HFF-Myc (cell line): Measurements from ENCODE around the gene PLPP6.

Source experiments
- DNase-seq: peaks from one replicate; pipeline ENCODE4 v3.0.0-alpha.2; 2011; ENCODE audit warnings: low read depth; ENCODE audit errors: extremely low read depth
- H3K4me3 ChIP-seq: replicated peaks from 2 replicates; pipeline ENCODE4 v1.5.1; 2011; ENCODE audit warnings: low read depth, mild to moderate bottlenecking, control low read depth, low read length
- TF ChIP-seq, protein P1 (sequence below): IDR thresholded peaks from 2 replicates; pipeline ENCODE4 v1.5.1; 2012; ENCODE audit warnings: mild to moderate bottlenecking, low read depth, low read length, control low read depth; ENCODE audit errors: missing control alignments

PLPP6 gene

DNA sequence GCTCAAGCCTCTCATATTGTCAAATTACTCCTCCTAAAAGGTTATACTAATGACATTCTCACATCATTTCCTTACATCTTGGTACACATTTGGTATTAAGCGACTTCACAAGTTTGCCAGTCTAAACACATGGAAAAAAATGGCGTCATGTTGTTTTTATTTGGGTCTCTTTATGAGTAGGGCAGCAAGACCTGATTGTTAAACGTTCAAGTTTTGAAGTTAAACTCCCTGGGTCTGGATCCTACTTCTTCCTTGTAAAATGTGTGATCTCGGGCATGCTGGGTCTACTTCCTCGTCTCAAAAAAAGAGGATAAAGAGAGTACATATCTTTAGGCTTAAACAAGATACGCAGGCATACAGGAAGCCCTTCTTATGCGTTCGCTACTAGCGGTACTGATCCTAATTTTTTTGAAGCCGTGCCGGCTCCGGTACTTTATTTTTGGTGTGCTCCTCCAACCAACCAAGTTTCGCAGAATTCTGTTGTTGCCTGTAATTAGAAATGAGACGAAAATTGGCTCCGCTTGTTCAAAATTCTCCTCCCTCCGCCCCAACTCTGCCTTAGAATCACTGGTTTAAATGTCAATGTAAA lies 16.7 kb downstream of the PLPP6 start:
- no peak for DNase-seq
- peak overlapping the region; percentile 94 for H3K4me3 ChIP-seq

DNA sequence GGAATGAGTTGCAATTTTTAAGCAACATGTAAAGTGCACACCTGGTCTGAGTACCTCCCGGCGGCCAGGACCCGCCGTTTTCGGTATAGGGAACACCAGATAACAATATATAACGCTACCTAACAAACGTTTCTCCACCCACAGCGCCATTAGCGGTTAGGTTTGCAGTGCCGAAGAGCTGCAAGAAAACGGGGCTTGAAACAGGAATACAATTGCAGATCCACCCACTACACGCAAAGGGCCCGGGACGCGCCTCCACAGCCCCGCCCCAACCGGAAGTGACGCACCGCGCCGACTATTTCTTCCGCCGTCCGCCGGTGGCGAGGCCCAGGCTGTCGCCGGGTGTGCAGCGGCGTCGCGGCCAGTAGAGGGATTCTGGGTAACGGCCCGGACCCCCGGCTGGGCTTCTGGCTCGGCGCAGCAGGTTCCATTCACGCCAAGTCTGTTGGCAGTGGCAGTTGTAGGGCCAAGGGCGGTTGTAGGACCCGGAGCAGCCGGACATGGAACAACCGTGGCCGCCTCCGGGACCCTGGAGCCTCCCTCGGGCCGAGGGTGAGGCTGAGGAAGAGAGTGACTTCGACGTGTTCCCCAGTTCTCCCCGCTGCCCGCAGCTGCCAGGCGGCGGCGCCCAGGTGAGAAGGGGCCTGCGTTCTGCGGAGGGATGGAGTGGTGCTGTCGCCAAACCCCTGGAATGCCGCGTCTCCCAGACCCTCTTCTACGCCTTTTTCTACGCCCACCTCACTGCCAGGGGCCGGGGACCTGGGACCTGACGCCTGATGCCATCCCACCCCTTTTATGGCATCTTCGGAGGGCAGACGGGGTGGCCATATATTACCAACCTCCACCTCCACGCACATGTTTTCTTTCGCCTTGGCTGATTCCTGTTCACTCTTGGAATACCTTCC lies 17.4 kb downstream of the PLPP6 start, which contains the start of gene CDC37L1:
Gene CDC37L1 (plus strand): TSS at position 302 of the 905 bp plus-strand sequence. CDS start 199 bp downstream, at position 501.
- peak within 1 kb of the TSS; percentile 94 for H3K4me3 ChIP-seq
- TF ChIP-seq, protein P1, sequence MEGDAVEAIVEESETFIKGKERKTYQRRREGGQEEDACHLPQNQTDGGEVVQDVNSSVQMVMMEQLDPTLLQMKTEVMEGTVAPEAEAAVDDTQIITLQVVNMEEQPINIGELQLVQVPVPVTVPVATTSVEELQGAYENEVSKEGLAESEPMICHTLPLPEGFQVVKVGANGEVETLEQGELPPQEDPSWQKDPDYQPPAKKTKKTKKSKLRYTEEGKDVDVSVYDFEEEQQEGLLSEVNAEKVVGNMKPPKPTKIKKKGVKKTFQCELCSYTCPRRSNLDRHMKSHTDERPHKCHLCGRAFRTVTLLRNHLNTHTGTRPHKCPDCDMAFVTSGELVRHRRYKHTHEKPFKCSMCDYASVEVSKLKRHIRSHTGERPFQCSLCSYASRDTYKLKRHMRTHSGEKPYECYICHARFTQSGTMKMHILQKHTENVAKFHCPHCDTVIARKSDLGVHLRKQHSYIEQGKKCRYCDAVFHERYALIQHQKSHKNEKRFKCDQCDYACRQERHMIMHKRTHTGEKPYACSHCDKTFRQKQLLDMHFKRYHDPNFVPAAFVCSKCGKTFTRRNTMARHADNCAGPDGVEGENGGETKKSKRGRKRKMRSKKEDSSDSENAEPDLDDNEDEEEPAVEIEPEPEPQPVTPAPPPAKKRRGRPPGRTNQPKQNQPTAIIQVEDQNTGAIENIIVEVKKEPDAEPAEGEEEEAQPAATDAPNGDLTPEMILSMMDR, result peak; percentile 51
- peak; percentile 87 for DNase-seq

More for the DNA sequence above, 16.7 kb downstream of the PLPP6 start:
- TF ChIP-seq, protein P1, result no peak

DNA sequence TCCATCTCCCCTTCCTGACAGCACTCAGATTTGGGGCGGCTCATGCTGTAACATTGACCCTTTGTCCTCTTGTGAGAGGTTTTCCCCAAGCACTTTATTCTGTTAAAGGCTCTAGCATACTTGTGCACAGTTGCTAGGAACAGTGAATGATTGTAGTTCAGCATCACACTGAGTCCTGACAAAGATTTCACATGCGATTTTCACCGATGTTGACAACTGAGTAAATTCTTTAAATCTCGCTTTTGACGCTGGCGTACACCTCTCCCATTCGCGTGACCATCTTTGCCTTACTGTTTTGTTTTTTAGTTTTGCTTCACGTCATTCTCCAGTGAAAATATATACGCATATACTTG lies 18.1 kb downstream of the PLPP6 start:
- TF ChIP-seq, protein P1, result no peak
- DNase-seq, result no peak
- peak overlapping the region; percentile 94 for H3K4me3 ChIP-seq

DNA sequence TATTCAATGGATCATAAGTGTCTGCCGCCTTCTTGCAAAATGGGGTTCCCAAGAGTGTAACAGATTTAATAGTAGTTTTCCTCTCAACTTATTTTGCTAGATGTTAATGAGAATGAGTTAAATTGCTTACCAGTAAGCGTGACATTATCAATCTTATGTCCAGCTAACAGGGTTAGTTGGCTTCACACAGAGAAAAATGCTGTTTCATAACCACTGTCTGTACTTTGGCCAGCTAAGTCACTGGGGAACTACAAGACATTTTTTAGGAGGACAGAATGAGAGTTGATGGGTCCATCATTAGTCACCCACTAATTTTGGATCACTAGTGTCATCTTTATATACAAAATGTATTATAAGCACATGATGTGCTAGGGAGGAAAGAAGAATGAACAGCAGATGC lies 18.7 kb downstream of the PLPP6 start:
- H3K4me3 ChIP-seq, result peak overlapping the region; percentile 94
- TF ChIP-seq, protein P1, result no peak
- DNase-seq, result no peak

DNA sequence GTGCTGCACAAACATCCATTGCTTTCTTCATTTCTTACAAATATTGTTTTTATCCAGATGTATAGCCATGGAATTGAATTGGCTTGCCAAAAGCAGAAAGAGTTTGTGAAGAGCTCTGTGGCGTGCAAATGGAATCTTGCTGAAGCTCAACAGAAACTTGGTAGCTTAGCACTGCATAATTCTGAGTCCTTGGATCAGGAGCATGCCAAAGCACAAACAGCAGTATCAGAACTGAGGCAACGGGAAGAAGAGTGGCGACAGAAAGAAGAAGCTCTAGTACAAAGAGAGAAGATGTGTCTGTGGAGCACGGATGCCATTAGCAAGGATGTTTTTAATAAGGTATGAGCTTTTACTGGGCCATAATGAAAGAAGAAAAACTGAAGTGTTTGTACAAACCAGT lies 22.7 kb downstream of the PLPP6 start:
- no peak overlapping the region for H3K4me3 ChIP-seq
- DNase-seq, result no peak
- TF ChIP-seq, protein P1, result no peak

DNA sequence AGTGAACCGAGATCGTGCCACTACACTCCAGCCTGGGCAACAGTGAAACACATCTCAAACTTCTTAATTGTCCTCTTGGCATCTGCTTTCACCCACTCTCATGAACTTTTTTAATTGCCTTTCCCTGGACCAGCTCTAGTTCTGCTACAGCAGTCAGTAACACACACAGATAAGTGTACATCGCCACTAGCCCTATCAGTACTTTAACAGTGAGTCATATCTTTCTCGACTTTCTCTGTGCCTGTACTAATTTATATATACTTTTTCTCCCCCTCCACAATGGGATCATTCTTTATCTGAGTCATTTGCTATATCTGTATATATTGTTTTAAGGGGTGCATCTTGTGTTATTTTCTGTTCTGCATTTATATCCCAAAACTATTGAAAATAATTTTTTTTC lies 24.0 kb downstream of the PLPP6 start:
- no peak for DNase-seq
- H3K4me3 ChIP-seq, result no peak overlapping the region
- TF ChIP-seq, protein P1, result no peak
